GM21447 (cell line): Measurements from ENCODE around the gene ANKS3.

Source experiments
- ATAC-seq: cut with Tn5 transposase; IDR thresholded peaks from one replicate; pipeline ENCODE4 v1.9.1; 2021; ENCODE audit not compliant: unreplicated experiment

ANKS3 gene

DNA sequence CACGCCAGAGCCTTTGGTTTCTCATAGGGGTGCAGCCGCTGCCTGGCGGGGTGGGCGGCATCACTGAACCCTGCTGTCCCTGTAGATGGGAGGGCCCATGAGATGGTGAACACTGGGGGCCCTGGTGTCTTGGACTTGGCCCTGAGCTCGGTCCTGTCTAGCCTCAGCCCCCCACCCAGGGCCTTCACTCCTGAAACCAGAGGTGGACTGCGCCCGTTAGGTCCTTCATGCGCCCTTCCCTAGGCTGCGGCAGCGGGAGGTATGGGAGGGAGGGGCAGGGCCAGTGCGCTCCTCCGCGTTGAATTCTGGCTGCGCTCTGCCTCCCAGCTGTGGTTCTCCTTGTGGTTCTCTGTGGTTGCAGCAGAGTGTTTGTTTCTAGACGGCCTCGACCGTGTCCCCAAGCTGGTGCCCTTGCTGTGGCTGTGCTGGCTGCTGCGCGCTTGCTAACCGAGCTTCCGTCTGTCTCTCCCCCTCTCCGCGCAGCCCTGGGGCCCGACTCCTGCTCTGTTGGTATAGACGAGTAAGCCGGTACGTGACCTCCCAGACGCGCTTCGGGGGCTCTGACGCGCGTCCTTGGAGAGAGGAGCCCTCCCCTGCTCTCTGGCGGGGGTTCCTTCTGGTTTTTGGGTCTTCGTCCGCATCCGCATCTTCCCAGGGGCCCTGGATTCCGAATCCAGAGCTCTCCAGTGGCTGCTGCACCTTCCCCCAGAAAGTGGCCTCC lies 48.1 kb downstream of the ANKS3 start:
- no peak for ATAC-seq

DNA sequence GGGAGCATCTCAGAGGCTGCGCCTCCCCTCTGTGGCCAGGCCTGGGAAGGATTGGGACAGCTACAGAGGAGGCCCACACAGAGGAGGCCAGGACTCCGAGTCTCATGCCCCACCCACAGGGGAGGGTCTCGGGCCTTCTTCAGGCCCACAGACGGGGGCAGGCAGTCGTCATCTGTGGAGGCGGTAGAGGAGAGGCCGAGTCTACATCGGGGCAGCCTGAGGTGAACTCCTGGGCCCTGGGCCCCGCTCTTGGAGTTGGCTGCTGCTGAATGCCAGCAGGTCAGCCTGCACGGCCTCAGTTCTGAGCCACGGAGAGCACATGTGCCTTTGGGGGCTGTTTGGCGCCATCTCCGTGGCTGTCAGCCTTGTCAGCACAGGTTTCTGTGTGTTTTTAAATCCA lies 48.8 kb downstream of the ANKS3 start:
- no peak for ATAC-seq

DNA sequence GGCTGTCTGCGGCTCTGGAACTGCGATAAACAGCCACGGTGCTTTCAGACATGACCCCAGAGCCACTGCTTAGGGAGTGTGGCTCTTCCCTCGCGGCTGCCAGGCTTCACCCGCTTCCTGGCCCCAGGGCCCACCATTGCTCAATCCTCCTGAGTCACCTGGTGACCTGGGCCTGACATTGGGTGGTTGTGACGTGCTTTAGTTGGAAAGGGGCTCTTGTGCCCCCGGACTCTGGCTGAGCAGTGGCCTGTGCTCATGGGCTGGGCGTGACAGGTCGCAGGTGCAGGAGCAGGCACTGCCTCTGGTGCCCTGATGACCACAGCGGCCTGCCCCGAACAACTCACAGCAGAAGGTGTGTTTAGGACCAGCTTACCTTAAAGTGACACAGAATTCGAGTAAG lies 49.3 kb downstream of the ANKS3 start:
- no peak for ATAC-seq

DNA sequence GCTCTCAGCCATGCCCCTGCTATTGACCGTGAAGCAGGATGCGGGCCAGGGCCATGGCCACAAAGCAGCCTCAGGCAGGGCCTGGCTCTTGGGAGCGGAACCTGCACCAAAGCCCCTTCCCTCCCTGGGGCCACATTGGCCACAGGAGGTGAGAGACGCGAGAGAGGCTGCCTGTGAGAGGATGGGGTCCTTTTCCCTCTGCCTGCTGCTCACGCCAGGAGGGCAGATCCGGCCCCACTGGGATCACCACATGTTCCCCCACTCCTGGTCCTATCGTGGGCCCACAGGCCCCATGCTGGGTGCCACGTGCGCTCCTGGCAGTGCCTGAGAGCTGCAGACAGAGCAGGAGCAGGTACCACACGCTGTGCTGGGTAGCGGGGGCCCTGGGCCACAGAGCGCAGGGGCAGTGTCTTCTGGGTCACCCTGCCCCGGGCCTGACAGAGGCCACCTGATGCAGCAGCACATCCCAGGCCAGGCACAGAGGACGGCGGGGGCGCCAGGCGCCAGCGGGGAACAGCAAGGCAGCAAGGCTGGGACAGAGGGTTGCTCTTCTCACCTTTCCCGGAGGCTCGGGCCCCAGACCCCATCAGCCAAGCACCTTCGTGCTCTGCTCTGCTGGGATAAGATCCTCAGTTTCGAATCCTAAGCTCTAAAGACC lies 49.9 kb downstream of the ANKS3 start:
- no peak for ATAC-seq

DNA sequence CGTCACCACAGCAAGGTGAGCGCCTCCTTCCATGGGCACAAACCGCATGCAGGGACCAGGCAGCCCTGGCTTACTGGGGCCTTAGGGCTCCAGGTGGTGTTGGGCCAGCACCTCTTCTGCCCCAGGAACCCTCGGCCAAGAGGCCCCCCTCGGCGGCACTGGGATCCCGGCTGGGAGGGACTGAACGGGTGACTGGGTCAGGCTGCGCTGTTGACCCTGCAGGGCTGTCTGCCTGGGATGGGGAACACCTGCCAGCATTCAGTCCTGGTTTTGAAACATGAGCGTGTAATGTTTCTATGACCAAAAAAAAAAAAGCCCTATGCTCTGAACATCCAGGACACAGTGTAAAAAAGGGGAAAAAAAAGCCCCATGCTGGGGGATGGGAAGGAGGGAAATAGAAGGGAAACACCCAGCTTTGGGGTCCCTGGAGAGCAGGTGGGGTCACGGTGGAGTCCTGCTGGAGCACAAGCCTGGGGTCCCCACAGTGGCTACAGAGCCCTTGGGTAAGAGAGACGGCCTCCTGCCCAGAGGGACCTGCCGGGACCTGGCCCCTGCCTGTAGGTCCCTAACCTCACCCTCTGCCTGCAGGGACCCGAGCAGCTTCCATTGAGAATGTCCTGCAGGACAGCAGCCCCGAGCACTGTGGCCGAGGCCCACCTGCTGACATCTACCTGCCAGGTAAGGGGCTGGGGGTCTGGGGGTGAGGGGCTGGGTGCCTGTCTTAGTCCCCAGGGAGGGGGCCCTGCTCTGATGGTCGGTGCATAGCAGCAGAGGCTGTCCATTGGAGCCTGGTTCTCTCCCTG lies 50.6 kb downstream of the ANKS3 start:
- no peak for ATAC-seq

DNA sequence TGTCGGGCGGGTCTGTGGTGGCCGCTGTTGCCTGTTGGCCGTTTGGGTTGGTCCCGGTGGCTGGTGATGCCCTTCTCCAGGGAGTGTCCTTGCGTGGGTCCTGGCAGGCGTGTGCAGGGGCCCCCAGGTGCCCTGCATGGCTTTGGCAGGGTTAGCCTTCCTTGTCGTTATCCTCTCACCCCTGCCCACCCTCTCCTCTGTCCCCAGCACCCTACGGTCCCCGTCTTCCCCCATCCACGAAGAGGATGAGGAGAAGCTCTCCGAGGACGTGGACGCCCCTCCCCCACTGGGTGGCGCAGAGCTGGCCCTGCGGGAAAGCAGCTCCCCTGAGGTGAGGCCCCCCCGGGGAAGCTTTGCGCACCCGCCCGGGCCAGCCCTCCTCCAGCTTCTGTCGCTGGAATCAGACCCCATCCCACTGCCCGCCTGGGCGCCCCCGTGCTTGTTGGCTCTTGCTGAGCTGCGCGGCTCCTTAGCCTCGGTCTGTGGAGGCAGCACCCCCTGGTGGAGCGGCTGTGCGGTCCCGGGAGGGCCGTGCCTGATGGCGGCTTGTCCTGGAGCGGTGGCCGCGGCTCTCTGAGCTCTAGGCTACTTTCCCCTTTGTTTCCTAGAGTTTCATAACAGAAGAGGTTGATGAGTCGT lies 51.3 kb downstream of the ANKS3 start:
- no peak for ATAC-seq

DNA sequence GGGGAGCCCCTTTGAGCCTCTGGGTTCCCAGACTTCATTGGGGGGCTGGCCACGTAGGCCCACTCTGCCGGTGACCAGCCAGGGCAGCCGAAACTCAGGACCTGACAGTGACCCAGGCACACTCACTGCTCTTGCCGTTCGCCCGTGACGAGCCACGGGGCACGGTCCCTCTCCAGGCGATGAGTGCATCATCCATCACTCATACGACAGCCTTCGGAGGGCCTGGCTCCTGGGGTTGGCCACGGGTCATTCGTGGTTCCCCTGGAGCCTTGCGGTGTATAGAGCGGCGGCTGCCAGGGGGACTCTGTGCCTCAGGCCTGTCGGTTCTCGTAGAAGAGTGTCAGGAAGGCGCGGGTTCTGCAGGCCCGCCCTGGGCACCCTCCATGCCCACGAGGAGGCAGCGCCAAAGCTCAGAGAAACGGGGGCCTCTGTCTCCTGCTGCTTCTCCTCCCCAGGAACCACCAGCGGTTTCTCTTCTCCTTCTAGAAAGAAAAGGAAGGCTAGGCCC lies 51.9 kb downstream of the ANKS3 start:
- ATAC-seq, result no peak

DNA sequence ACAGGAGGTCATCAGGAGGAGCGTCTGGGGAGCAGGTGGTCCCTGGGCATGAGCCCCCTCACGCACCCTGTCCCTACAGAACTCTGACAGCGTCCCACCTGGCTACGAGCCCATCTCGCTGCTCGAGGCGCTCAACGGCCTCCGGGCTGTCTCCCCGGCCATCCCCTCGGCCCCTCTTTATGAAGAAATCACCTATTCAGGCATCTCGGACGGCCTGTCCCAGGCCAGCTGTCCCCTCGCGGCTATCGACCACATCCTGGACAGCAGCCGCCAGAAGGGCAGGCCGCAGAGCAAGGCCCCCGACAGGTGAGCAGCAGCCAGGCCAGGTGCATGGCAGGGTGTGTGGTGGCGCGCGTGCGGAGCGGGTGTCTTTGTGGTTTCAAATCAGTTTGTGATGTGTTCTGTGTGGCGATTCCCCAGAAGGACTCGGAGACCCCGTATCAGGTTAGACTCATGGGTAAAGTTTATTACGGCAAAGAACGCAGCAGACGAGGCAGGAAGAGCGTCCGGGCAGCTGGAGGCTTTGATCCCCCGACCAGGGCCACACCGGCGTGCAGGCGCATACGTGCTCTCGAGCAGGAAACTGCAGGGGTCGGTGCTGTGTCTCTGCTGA lies 52.5 kb downstream of the ANKS3 start:
- ATAC-seq, result no peak

DNA sequence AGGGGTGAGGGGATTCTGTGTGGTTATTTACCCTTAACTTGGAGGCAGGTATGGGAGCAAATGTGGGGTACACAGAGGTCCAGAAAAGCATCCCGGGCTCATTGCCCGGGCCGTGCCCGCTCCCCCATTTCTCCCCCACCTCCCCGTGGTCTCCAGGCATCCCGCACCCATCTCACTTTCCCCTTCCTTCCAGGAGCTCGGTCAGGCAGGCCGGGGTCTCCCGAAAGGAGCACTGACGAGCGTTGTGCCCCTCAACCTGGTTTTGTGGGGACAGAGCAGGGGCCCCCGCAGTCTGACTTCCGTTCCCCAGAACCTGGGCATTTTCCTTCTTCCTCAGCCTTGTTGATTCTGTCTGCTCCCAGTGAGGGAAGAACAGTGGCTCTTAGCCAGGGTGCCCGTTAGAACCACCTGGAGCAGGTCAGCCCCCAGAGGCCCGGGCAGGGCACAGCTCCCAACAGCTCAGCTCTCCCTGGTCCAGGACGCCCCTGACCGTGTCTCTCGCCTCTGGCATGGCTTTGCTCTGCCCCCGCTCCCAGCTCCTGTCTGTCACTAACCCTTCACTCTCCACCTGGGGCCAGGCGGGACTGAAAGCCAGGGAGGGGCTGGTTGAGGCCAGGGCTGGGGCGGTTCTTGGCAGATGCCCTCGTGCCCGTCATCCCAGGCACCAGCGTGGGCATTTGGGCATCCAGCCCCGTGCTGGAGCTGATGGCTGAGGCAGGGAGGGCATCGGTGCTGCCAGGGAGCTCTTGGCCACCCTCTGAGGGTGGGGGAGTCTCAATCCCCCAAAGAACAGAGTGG lies 53.2 kb downstream of the ANKS3 start:
- no peak for ATAC-seq

DNA sequence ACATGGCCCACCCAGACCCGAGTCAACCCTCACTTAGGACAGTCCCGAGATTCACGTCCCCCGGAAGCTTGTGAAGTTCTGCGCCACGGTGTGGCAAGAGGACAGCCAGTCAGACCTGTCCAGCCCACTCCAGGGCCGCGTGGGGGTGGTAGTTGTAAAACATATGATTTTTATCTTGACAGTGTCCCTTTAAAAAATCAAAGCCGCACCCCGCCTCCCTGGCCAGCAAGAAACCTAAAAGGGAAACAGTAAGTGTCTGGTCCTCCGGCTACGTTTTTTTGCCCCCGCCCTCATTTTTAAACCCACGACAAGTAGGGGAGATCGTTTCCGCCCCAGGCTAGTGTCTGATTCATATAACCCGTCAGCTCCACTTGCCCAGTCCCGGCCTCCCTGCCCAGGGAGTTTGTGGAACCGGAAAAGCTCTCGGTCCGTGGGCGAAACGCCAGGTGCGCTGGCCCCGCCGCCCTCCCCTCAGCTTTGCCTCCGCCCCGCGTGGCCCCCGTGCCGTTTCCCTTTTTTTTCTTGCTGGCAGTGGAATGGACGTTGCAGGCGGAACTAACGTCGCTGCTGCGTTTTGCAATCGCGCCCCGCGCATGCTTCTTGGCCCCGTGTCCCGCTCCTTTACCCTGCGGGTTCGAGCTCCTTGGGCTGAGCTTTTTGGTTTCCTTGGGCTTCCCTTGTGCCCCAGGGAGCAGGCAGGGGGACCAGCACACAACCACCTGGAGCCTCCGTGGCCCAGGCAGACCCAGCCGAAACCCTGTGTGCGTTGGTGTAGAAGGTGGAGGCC lies 54.0 kb downstream of the ANKS3 start:
- no peak for ATAC-seq

DNA sequence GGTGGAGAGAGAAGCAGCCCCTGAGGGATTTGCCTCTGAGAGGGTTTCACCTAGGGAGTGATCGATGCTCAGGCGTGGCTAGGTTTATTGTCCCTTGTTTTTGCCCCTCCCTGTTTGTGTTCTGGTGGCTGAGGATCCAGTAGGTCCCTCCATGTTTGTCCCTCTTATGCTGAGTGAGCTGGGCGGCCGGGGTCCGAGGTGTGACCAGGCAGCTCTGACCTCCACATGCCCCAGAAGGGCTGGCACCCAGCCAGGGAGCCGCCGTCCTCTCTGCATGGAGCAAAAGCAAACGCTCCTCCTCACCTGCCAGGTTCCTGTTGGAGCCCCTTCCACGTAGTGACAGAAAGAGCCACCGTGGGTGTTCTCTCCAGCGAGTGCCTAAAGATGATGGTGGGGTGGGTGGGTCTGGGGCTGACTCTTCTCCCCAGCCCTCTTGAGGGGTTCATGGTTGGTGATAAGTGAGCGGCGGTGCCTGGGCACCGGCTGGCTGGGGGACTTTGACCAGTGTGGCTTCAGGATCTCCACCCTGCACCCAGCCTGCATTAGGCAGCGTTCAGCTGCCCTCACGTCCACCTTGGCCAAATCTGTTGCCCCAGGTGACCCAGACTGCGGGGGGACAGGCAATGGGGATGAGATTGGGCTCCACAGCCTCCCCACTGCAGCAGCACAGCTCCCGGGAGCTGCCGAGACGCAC lies 54.8 kb downstream of the ANKS3 start:
- ATAC-seq, result no peak

DNA sequence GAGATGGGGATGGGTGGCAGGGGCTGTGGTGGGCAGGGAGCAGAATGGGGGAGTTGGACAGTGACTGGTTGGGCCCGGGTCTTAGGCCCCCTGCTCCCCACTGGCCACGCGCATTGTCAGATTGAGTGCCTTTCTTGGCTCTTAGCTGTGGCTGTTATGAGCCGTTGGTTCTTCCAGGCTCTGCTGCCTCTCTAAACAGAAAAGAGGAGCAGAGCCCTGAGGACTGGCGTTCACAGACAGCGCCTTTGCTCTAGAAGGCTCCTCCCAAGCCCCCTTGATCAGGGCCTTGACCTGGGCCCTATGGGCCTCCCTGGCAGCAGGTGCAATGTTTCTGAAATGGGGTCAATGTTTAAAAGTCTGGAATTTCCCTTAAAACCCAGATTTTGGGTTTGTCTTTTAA lies 55.5 kb downstream of the ANKS3 start:
- ATAC-seq, result no peak

DNA sequence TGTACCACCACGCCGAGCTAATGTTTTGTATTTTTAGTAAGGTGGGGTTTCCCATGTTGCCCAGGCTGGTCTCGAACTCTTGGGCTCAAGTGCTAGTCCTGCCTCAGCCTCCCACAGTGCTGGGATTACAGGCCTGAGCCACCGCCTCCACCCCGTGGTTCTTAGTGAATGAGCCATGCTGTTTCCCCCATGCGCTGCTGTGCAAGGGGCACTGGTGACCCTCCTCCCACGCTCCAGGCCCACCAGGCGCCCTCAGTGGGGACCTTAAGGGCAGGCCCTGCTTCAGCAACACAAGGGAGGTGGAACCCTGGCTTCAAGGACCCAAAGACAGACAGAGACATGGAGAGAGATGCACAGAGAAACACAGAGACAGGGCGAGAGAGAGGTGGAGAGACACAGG lies 56.1 kb downstream of the ANKS3 start:
- ATAC-seq, result no peak

DNA sequence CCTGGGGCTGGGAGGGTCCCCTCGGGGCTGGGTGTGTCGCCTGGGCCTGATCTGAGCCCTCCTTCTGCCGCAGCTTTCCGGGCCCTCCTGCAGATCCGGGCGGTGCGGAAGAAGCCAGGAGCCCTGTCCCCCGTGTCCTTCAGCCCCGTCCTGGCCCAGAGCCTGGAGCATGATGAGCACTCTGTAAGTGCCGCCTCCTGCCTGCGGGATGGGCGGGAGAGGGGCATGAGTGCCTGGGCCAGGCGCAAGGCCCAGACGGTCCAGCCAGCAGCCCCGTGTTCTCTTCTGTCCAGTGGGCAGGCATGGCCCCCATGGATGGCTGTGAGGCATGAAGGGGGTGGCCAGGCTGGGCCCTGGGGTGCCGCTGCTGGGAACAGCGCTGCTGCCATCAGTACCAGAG lies 56.7 kb downstream of the ANKS3 start:
- no peak for ATAC-seq

DNA sequence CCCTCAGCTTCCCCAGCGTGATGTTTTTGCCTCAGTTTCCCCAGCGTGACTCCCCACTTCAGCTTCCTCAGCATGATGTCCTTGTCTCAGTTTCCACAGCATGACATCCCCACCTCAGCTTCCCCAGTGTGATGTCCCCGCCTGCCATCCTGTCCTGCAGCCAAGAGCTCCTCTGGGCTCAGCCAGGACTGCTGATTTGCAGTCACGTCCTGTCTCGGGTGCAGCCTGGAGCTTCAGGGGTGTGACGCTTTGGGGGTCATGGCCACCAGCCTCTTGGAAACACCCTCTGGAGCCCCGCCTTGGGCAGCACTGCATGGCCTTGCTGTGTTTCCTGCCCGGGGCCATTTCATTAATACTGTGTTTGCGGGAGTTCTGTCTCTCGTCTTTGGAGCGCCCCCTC lies 57.2 kb downstream of the ANKS3 start:
- no peak for ATAC-seq

DNA sequence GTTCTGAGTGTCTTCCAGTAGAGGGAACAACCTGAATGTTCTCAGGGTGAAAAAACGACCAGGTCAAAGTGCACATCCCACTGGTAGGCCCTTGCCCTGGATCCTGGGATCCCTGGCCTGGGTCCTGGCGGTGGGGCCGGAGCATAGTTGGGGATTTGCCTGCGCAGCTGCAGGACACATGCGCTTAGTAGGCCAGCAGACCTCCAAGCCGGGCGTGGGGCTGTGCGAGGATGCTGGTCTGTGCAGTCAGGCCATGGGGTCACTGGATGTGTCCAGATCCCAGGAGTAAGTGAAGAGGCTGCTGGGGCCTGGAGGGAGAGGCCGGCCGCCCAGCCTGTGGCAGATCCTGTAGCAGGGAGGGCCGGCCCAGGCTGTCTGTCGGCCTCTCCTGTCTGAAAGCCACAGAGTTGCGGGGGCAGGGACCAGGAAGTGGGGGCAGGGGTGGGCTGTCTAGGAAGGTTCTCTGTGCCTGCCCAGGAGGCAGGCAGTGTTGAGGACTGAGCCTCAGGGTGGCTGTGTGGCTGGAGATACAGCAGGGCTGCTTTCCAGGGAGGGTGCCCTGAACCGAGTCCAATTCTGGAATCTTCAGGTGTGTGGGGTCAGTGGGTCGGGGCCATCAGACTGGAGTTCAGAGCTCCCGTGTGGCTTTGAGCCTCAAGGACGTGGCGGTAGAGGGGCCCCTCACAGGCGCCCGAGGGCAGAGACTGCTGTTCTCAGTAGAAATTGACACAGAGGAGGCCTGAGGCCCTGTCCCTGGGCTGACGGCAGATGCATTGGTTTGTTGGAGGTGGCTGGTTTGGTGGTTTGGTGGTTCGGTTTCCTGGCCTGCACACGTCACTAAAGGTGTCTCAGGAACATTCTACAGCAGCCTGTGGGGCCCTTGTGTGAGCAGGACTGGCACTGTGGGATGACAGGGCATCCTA lies 57.9 kb downstream of the ANKS3 start:
- no peak for ATAC-seq

DNA sequence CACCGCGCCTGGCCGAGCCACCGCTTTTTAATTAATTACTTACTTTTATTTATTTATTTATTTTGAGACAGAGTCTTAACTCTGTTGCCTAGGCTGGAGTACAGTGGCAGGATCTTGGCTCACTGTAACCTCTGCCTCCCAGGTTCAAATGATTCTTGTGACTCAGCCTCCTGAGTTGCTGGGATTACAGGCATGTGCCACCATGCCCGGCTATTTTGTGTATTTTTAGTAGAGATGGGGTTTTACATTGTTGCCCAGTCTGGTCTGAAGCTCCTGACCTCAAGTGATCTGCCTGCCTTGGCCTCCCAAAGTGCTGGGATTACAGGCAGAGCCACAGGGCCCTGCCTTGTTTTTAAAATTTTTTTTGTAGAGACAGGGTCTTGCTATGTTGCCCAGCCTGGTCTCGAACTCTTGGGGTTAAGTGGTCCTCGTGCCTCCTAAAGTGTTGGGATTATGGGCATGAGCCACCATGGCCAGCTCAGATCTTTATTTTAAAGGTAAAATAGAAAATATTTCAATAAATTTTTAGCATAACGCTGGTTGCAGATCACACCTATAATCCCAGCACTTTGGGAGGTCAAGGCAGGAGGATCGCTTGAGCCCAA lies 59.0 kb downstream of the ANKS3 start:
- ATAC-seq, result no peak
